ENCODE results near the gene CDC42EP4. TPM values are rescaled to one million over a fixed set of nuclear protein-coding genes. Genes with fewer than 3 reads are reported as not detected.
A peak's percentile ranks its signal among the peaks of the same experiment; 100 is the strongest.

The CDC42EP4 gene
- total RNA-seq, 2 donors from 2014 or later: 119 to 186 TPM

GRCh38 chr17:73341350-73342049 is 29.7 kb upstream of the CDC42EP4 start:
- H3K27ac ChIP-seq: peak overlapping the region; percentile 53 to 67
- H3K27me3 ChIP-seq (replicated peaks; ENCODE audit: insufficient read depth): no peaks in the 10 kb centered on the region
- H3K4me1 ChIP-seq (replicated peaks): peaks cover 3% of the 10 kb centered on the region
- TF ChIP-seq, protein P1, sequence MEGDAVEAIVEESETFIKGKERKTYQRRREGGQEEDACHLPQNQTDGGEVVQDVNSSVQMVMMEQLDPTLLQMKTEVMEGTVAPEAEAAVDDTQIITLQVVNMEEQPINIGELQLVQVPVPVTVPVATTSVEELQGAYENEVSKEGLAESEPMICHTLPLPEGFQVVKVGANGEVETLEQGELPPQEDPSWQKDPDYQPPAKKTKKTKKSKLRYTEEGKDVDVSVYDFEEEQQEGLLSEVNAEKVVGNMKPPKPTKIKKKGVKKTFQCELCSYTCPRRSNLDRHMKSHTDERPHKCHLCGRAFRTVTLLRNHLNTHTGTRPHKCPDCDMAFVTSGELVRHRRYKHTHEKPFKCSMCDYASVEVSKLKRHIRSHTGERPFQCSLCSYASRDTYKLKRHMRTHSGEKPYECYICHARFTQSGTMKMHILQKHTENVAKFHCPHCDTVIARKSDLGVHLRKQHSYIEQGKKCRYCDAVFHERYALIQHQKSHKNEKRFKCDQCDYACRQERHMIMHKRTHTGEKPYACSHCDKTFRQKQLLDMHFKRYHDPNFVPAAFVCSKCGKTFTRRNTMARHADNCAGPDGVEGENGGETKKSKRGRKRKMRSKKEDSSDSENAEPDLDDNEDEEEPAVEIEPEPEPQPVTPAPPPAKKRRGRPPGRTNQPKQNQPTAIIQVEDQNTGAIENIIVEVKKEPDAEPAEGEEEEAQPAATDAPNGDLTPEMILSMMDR (IDR thresholded peaks at IDR 0.05): no peak
- TF ChIP-seq POLR2AphosphoS5 (IDR thresholded peaks at IDR 0.05) (no peak), POLR2A (IDR thresholded peaks at IDR 0.05) (no peak)
- H3K9me3 ChIP-seq: no peaks in the 10 kb centered on the region
- WGBS: 37% methylated on average over 15 of the region's 15 CpGs
- H3K4me3 ChIP-seq: no peak overlapping the region
- no peaks in the 10 kb centered on the region for H3K36me3 ChIP-seq
- intact Hi-C loops (cut with DNase I): no loop called here
- no peak for DNase-seq (ENCODE audit: low spot score)

DNA sequence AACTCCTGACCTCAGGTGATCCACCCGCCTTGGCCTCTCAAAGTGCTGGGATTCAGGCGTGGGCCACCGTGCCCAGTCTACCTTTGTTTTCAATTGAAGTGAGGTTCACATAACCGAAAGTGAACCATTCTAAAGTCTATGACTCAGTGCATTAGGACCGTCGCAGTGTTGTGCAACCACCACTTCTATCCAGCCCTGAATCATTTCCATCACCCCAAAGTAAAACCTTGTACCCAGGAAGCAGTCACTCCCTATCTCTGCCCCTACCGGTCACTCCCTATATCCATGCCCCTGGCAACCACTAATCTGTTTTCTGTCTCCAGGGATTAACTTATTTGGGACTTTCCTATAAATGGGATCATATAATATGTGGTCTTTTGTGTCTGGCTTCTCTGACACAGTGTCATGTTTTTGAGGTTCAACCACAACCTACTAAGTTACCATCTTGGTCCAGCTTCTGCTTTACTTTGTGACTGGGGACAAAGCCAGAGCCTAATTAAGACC is 28.3 kb upstream of the CDC42EP4 start:
- TF ChIP-seq POLR2A (IDR thresholded peaks at IDR 0.05) (no peak), POLR2AphosphoS5 (IDR thresholded peaks at IDR 0.05) (peak; percentile 10)
- TF ChIP-seq, protein P1 (IDR thresholded peaks at IDR 0.05): peak in 1 of 4 experiments; percentile 35
- intact Hi-C loops (cut with DNase I): no loop called here
- no peaks in the 10 kb centered on the region for H3K27me3 ChIP-seq (replicated peaks; ENCODE audit: insufficient read depth)
- 73% methylated on average over 7 of the region's 7 CpGs for WGBS
- no peak for DNase-seq (ENCODE audit: low spot score)
- no peak overlapping the region for H3K4me3 ChIP-seq
- peaks cover 3% of the 10 kb centered on the region for H3K4me1 ChIP-seq (replicated peaks)
- no peaks in the 10 kb centered on the region for H3K36me3 ChIP-seq
- peak overlapping the region in 1 of 2 donors; percentile 67 for H3K27ac ChIP-seq
- H3K9me3 ChIP-seq: no peaks in the 10 kb centered on the region

DNA sequence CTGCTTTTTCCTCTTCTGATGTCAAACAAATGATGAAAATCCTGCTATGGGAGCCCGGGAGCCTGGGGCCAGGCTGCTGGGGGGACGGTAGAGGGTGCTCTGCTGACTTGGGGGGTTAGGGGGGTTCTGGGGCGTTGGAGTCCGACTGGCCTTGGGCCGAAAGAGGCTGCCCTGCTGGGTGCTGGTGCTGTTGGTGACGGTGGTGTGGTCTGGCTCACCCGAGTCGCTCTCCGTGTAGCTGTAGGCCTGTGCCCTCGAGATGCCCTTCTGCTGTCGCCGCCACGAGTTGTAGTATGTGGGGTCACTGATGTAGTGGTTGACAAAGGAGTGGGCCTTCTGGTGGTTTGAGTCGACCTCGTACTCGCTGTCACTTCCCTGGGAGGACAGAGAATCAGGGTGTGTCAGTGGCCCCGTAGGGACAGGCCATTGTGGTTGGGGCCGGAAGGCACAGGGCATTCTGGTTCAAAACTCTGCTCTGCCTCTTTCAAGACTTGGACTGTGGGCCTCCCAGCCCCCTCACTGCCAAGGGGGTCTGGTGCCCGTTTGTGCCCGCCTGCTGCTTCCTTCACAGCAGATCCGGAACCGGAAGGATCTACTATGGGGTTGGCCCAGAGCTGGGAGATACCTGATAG is 26.9 kb upstream of the CDC42EP4 start:
- Histone ChIP-seq H3K36me3 (no peaks in the 10 kb centered on the region), H3K27ac (peak overlapping the region; percentile 66 to 69), H3K27me3 (replicated peaks; ENCODE audit: insufficient read depth) (no peaks in the 10 kb centered on the region), H3K9me3 (no peaks in the 10 kb centered on the region), H3K4me1 (replicated peaks) (peaks cover 3% of the 10 kb centered on the region), H3K4me3 (no peak overlapping the region)
- 76% methylated on average over 22 of the region's 22 CpGs for WGBS
- DNase-seq (ENCODE audit: low spot score): no peak
- TF ChIP-seq POLR2A (IDR thresholded peaks at IDR 0.05) (no peak), POLR2AphosphoS5 (IDR thresholded peaks at IDR 0.05) (no peak)
- TF ChIP-seq, protein P1 (IDR thresholded peaks at IDR 0.05): no peak
- intact Hi-C loops (cut with DNase I): no loop called here

GRCh38 chr17:73338050-73338521 is 26.3 kb upstream of the CDC42EP4 start:
- 57% methylated on average over 13 of the region's 13 CpGs for WGBS
- no peak for TF ChIP-seq POLR2AphosphoS5 (IDR thresholded peaks at IDR 0.05)
- no peak for TF ChIP-seq POLR2A (IDR thresholded peaks at IDR 0.05)
- TF ChIP-seq, protein P1 (IDR thresholded peaks at IDR 0.05): no peak
- intact Hi-C loops (cut with DNase I): no loop called here

More at GRCh38 chr17:73338050-73338521, 26.3 kb upstream of the CDC42EP4 start:
- Histone ChIP-seq H3K27ac (peak overlapping the region; percentile 66 to 69), H3K36me3 (no peaks in the 10 kb centered on the region), H3K9me3 (no peaks in the 10 kb centered on the region), H3K4me1 (replicated peaks) (peaks cover 3% of the 10 kb centered on the region), H3K27me3 (replicated peaks; ENCODE audit: insufficient read depth) (no peaks in the 10 kb centered on the region), H3K4me3 (no peak overlapping the region)
- no peak for DNase-seq (ENCODE audit: low spot score)
